MG63 (cell line): ENCODE data around the gene CSMD2. TPM values are rescaled to one million over a fixed set of nuclear protein-coding genes. Genes with fewer than 3 reads are reported as not detected.

ENCODE experiments used
- DNase-seq: peaks from one replicate; pipeline ENCODE4 v3.0.0-alpha.2; 2020
- H3K27me3 ChIP-seq: fragments of 250-450 bp; sonication (Bioruptor Pico); 2 replicates; pipeline ENCODE4 v1.5.1; 2020; ENCODE audit warnings: mild to moderate bottlenecking, moderate library complexity
- H3K36me3 ChIP-seq: fragments of 250-450 bp; sonication (Bioruptor Pico); 2 replicates; pipeline ENCODE4 v1.5.1; 2020; ENCODE audit warnings: mild to moderate bottlenecking, moderate library complexity
- H3K4me3 ChIP-seq: fragments of 250-450 bp; sonication (Bioruptor Pico); 2 replicates; pipeline ENCODE4 v1.5.1; 2020; ENCODE audit warnings: mild to moderate bottlenecking, moderate library complexity
- H3K9me3 ChIP-seq: fragments of 250-450 bp; sonication (Bioruptor Pico); 2 replicates; pipeline ENCODE4 v1.5.1; 2020; ENCODE audit warnings: mild to moderate bottlenecking, moderate library complexity
- total RNA-seq: library from RNA; depleted of rRNA; stranded (reverse); fragments of >200 nt; shearing (Covaris generic); gene quantifications from 2 replicates; pipeline ENCODE4 v1.2.3, GENCODE V29; 2014; ENCODE audit warnings: low replicate concordance

Gene CSMD2
- total RNA-seq, 1 experiment from 2014 or later: not detected

- no peak for DNase-seq
- no peaks in the 10 kb centered on the region for H3K36me3 ChIP-seq
- no peaks in the 10 kb centered on the region for H3K9me3 ChIP-seq
- H3K27me3 ChIP-seq: no peaks in the 10 kb centered on the region
- H3K4me3 ChIP-seq: no peak overlapping the region
These were observed 424.8 kb downstream of the CSMD2 start for GRCh38 chr1:33740040-33740744.

GRCh38 chr1:33738976-33739375, 426.1 kb downstream of the CSMD2 start:
- Histone ChIP-seq H3K9me3 (no peaks in the 10 kb centered on the region), H3K36me3 (no peaks in the 10 kb centered on the region), H3K27me3 (peaks cover under 1% of the 10 kb centered on the region; the same call in 1 of the 2 replicates), H3K4me3 (no peak overlapping the region)
- DNase-seq: no peak

DNA sequence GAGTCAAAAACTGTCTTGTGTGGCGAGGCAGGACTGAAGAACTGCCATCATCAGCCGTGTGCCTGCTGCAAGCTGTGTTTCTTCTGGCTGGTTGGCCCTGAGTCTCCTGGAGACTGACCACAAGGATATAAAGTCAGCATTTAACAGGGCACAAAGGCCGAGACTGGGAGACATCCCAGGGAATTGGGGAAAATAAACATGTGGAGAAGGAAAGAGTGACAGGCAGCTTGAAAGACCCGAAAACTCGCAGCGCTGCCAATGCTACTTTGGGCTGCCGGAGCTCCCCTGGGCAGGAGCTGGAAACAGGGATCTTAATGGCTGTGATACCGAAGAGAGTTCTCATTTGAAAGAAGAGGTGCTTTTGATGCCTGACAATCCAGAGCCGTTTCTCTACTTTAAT, 426.5 kb downstream of the CSMD2 start:
- no peak overlapping the region for H3K4me3 ChIP-seq
- no peaks in the 10 kb centered on the region for H3K9me3 ChIP-seq
- peaks cover 5% of the 10 kb centered on the region; the same call in 1 of the 2 replicates for H3K27me3 ChIP-seq
- no peaks in the 10 kb centered on the region for H3K36me3 ChIP-seq
- no peak for DNase-seq

- Histone ChIP-seq H3K4me3 (no peak overlapping the region), H3K27me3 (peaks cover 5% of the 10 kb centered on the region; the same call in 1 of the 2 replicates)
- no peak for DNase-seq
These were observed 428.5 kb downstream of the CSMD2 start for GRCh38 chr1:33736496-33736895.

GRCh38 chr1:33735624-33736023, 429.4 kb downstream of the CSMD2 start:
- no peaks in the 10 kb centered on the region for H3K9me3 ChIP-seq
- no peaks in the 10 kb centered on the region for H3K36me3 ChIP-seq
- H3K27me3 ChIP-seq: peaks cover 7% of the 10 kb centered on the region; the same call in 1 of the 2 replicates
- H3K4me3 ChIP-seq: no peak overlapping the region
- DNase-seq: no peak

More at GRCh38 chr1:33736496-33736895, 428.5 kb downstream of the CSMD2 start:
- no peaks in the 10 kb centered on the region for H3K9me3 ChIP-seq
- no peaks in the 10 kb centered on the region for H3K36me3 ChIP-seq

DNA sequence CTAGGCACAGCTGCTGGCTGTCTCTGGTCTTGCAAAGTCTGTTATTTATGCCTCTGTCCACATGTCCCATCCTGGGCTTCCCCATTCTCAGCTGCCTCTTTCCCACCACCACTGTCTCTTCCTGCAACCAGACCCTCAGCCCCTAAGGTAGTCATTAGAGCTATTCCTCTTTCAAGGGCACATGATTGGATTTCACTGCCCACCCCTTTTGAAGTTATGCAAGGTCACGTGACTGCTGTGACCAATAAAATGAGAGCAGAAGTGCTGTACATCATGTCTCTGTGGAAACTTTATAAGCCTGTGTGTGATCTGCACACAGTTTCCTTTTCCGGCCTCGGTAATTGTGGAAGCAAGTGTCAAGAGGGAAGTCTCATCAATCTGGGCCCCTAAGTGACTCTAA, 437.7 kb downstream of the CSMD2 start:
- no peaks in the 10 kb centered on the region for H3K9me3 ChIP-seq
- no peaks in the 10 kb centered on the region for H3K36me3 ChIP-seq
- 0 out of 2 replicates have a peak, but pooled peaks cover 2% of the 10 kb centered on the region for H3K27me3 ChIP-seq
- no peak overlapping the region for H3K4me3 ChIP-seq
- DNase-seq: no peak

GRCh38 chr1:33726274-33726804, 438.7 kb downstream of the CSMD2 start:
- H3K4me3 ChIP-seq: no peak overlapping the region
- H3K27me3 ChIP-seq: 0 out of 2 replicates have a peak, but pooled peaks cover 2% of the 10 kb centered on the region
- H3K9me3 ChIP-seq: no peaks in the 10 kb centered on the region
- DNase-seq: no peak
- H3K36me3 ChIP-seq: no peaks in the 10 kb centered on the region

DNA sequence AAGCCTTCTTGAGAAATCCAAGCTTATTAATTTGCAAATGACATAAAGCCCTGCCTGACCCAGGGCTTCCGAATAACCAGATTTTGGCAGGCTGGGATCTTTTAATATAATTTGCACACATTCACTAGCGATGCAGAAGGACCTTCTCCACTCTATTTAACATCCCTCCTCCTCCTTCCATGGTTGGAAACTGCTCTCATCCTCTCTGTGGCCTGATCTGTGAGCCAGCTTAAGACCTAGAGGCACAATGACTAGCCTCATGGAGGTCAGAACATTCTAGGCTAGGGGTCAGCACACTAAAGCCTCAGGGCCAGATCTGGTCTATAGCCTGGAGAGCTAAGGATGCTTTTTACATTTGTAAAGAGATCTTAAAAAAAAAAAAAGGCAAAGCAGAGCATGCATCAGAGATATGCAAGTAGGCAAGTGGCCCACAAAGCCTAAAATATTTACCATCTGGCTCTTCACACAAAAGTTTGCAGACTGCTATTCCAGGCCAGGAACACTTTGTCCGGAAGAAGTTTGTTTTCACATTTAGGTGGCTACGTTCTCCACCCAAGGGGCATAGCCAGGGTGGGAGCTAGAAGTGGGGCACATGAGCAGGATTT, 439.4 kb downstream of the CSMD2 start:
- Histone ChIP-seq H3K4me3 (no peak overlapping the region), H3K9me3 (no peaks in the 10 kb centered on the region)

DNA sequence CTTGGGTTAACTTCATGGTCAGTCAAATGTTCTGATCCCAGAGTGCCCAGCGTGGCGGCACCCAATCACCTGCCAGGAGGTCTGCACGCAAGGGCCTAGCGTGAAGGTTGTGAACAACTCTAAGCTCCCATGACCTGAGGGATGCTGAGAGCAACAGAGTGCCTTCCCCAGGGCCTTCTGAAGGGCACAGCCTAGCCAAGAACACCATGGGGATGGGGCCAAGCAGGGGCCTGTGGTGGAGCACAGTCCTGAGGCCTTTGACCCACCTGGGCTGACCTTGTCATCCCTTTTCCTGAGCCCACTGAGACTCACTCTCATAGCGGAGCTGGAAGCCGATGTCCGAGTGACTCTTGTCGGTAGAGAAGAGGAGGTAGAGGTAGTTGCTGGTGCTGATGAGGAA, 440.0 kb downstream of the CSMD2 start:
- DNase-seq: no peak
- Histone ChIP-seq H3K4me3 (no peak overlapping the region), H3K9me3 (no peaks in the 10 kb centered on the region), H3K36me3 (no peaks in the 10 kb centered on the region), H3K27me3 (no peaks in the 10 kb centered on the region)

More for the DNA sequence above, 439.4 kb downstream of the CSMD2 start:
- no peak for DNase-seq
- Histone ChIP-seq H3K27me3 (no peaks in the 10 kb centered on the region), H3K36me3 (no peaks in the 10 kb centered on the region)

- Histone ChIP-seq H3K27me3 (no peaks in the 10 kb centered on the region), H3K4me3 (no peak overlapping the region), H3K36me3 (no peaks in the 10 kb centered on the region), H3K9me3 (no peaks in the 10 kb centered on the region)
- DNase-seq: no peak
These were observed 440.7 kb downstream of the CSMD2 start for GRCh38 chr1:33724348-33724747.

- Histone ChIP-seq H3K27me3 (no peaks in the 10 kb centered on the region), H3K9me3 (no peaks in the 10 kb centered on the region), H3K4me3 (no peak overlapping the region), H3K36me3 (no peaks in the 10 kb centered on the region)
- no peak for DNase-seq
These were observed 441.8 kb downstream of the CSMD2 start for GRCh38 chr1:33723251-33723650.

DNA sequence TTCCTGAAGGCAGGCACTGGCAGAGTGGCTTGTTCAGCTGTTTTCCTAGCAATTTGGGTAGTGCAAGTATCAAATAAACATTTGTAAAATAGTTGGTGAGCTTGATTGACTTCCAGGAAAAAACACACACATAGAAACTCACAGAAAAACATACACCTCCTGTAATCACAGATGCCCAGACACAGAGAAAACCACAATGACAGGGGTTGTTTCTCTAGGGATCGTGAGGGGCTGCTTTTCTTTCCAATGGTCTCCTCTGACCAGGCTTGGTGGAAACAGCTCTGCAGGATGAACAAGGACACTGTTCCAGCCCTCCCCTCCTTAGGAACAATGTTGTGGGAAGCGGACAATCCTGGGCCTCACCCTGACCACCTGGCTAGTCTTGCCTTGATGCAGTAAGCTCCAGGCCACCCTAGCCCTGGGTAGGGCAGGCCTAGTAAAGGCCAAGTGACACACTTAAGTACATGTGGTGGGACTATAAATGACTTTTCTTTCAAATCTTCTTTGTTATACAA, 443.7 kb downstream of the CSMD2 start:
- H3K36me3 ChIP-seq: no peaks in the 10 kb centered on the region
- H3K27me3 ChIP-seq: no peaks in the 10 kb centered on the region
- no peak overlapping the region for H3K4me3 ChIP-seq
- DNase-seq: no peak
- no peaks in the 10 kb centered on the region for H3K9me3 ChIP-seq

DNA sequence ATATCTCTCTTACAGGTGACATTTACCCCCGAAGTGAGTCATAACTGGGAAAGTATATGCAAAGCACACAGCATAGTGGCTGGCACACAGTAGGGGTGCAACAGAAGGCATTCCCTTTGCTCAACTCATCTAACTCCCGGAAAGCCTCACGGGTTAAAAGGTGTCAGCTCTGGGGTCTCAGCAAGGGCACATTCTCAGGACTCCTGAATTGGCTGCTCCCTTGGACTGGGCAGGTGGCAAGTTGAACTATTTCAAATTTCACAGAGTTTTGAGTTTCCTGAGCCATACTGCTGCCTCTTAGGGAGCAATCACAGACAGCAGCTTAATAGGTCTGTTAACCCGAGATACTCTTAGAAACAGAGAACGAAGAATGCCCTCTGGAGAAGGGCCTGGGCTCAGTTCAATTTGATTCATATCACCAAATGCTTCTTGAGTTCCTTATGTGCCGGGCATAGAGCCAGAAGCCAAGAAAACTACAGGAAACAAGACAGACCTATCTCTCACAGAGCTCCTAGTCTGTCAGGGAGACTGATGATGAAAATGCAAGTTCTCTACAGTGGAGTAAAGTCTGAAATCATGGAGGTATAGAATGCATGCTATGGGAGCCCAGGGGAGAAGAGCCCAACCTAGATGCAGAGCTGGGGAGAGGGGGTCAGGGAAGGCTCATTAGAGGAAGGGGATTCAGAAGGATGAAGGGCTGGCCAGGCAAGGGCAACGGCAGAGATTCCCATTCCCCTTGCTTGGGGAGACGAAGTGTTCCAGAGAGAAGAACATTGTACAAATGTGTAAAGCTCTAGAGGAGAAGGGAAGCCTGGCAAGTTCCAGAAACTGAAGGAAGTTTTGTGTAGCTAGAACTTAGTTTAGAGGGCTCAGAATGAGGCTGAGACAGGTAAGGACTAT, 445.0 kb downstream of the CSMD2 start:
- H3K36me3 ChIP-seq: no peaks in the 10 kb centered on the region
- no peaks in the 10 kb centered on the region for H3K9me3 ChIP-seq
- no peak overlapping the region for H3K4me3 ChIP-seq
- DNase-seq: no peak
- H3K27me3 ChIP-seq: no peaks in the 10 kb centered on the region

DNA sequence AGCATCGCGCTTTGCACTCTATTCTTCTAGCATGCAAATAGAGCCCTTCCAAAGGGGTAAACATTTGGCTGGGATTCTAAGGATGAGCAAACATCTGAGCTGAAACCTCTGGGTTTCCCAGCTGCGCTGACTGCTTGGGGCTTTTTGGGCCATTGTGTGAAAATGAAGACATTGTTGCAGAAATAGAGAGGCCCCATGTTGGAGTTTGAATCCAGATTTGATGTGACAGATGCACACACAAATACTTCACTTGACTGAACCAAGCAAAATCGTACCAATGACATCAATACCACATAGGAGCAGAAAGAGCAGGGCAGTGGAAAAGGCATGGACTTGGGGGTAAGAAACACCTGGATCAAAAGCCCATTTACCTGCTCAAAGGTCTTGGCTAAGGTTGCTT, 445.7 kb downstream of the CSMD2 start:
- Histone ChIP-seq H3K9me3 (no peaks in the 10 kb centered on the region), H3K4me3 (no peak overlapping the region), H3K27me3 (no peaks in the 10 kb centered on the region), H3K36me3 (no peaks in the 10 kb centered on the region)
- no peak for DNase-seq

GRCh38 chr1:33718186-33718585, 446.8 kb downstream of the CSMD2 start:
- no peak for DNase-seq
- no peaks in the 10 kb centered on the region for H3K9me3 ChIP-seq
- H3K27me3 ChIP-seq: no peaks in the 10 kb centered on the region
- H3K36me3 ChIP-seq: no peaks in the 10 kb centered on the region
- no peak overlapping the region for H3K4me3 ChIP-seq

- no peaks in the 10 kb centered on the region for H3K27me3 ChIP-seq
- H3K36me3 ChIP-seq: no peaks in the 10 kb centered on the region
- no peaks in the 10 kb centered on the region for H3K9me3 ChIP-seq
- DNase-seq: no peak
- no peak overlapping the region for H3K4me3 ChIP-seq
These were observed 447.9 kb downstream of the CSMD2 start for GRCh38 chr1:33716976-33717688.
